HL-60 (cell line): ENCODE results near the gene ZNF79.

Experiments used
- DNase-seq, 2 experiments: peaks; one replicate each; pipeline ENCODE4 v3.0.0-alpha.2; 2010 to 2020; ENCODE audit warnings: low read depth in 1 of 2, low spot score in 1 of 2
- H3K27ac ChIP-seq: fragments of 250-450 bp; sonication (Bioruptor Pico); replicated peaks from 2 replicates; pipeline ENCODE4 v1.5.1; 2020; ENCODE audit warnings: mild to moderate bottlenecking, moderate library complexity
- H3K27me3 ChIP-seq: fragments of 250-450 bp; sonication (Bioruptor Pico); 2 replicates; pipeline ENCODE4 v1.5.1; 2021; ENCODE audit warnings: mild to moderate bottlenecking, moderate library complexity; ENCODE audit not compliant: insufficient read depth, poor library complexity, severe bottlenecking
- H3K4me3 ChIP-seq: replicated peaks from 2 replicates; pipeline ENCODE4 v1.5.1; 2011; ENCODE audit warnings: mild to moderate bottlenecking, control low read depth, low read length; ENCODE audit not compliant: insufficient read depth
- CTCF ChIP-seq: IDR thresholded peaks from one replicate; pipeline ENCODE4 v1.5.1; 2011; ENCODE audit warnings: low read length, control low read depth, inconsistent platforms; ENCODE audit not compliant: insufficient read depth
- GABPA ChIP-seq: IDR thresholded peaks from 2 replicates; pipeline ENCODE4 v1.6.1; 2012; ENCODE audit warnings: low read depth
- POLR2AphosphoS5 ChIP-seq: IDR thresholded peaks from 2 replicates; pipeline ENCODE4 v1.6.1; 2012; ENCODE audit warnings: low read depth
- REST ChIP-seq: IDR thresholded peaks from 2 replicates; pipeline ENCODE4 v1.6.1; 2012; ENCODE audit warnings: low read depth; ENCODE audit not compliant: insufficient replicate concordance
- SPI1 ChIP-seq: IDR thresholded peaks from 2 replicates; pipeline ENCODE4 v1.6.1; 2012; ENCODE audit warnings: low read depth, mild to moderate bottlenecking, borderline replicate concordance

ZNF79 gene

GRCh38 chr9:127407492-127407843 lies 16.7 kb upstream of the ZNF79 start:
- H3K27me3 ChIP-seq = no peaks in the 10 kb centered on the region
- H3K27ac ChIP-seq = no peak overlapping the region
- TF ChIP-seq CTCF (no peak), SPI1 (no peak), POLR2AphosphoS5 (no peak), REST (no peak), GABPA (no peak)
- DNase-seq = no peak
- H3K4me3 ChIP-seq = no peak overlapping the region

- no peak overlapping the region for H3K4me3 ChIP-seq
- TF ChIP-seq REST (no peak), SPI1 (no peak), GABPA (no peak), POLR2AphosphoS5 (no peak), CTCF (no peak)
- H3K27ac ChIP-seq = no peak overlapping the region
- no peaks in the 10 kb centered on the region for H3K27me3 ChIP-seq
- DNase-seq = no peak
Measured at GRCh38 chr9:127411122-127411521, 13.1 kb upstream of the ZNF79 start.

GRCh38 chr9:127415141-127415540 lies 9.0 kb upstream of the ZNF79 start:
- Histone ChIP-seq H3K27me3 (no peaks in the 10 kb centered on the region), H3K27ac (no peak overlapping the region), H3K4me3 (no peak overlapping the region)
- no peak for TF ChIP-seq GABPA
- TF ChIP-seq SPI1 = no peak
- TF ChIP-seq CTCF = no peak
- no peak for TF ChIP-seq REST
- DNase-seq = no peak
